A673 (cell line): Measurements from ENCODE around the gene XIRP1.

ENCODE experiments used
- CTCF ChIP-seq: fragments of 300-800, 200-600 bp; sonication (generic); conservative IDR thresholded peaks from 2 replicates; pipeline ENCODE4 v1.5.1; 2017; ENCODE audit warnings: low read depth, mild to moderate bottlenecking, antibody characterized with exemption, low read length, moderate library complexity, mixed read lengths
- EZH2 ChIP-seq: fragments of 200-600 bp; sonication (generic); IDR thresholded peaks from 2 replicates; pipeline ENCODE4 v1.6.1; 2017; ENCODE audit warnings: borderline replicate concordance, low read depth, mild to moderate bottlenecking, mixed read lengths, antibody characterized with exemption, low read length; ENCODE audit not compliant: poor library complexity, severe bottlenecking

DNA sequence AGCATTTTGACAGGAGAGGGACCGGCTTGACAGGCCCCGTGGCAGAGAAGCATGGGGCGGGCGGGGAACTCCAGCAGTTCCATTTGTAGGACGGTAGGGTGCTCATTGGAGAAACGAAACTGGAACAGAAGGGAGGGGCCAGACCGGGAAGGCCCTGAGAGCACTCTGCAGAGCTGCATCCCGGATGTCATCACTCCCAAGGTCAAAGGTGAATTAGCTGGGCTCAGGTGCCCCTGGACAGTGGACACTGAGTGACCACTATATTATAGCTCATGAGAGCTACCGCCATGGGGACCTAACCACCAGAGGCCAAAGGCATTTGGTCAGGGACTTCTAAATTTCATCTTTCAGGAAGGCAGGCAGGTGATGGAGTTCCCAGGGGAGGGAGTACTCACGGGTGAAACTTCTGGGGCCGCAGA, 46.3 kb downstream of the XIRP1 start:
- TF ChIP-seq CTCF (no peak), EZH2 (no peak)
